SK-N-SH treated with all-trans-retinoic acid at 6 μM for 48 hours (cell line): Measurements from ENCODE around the gene KCNK5.

Experiments
- ATAC-seq: fragments of 200-7000 bp; cut with Tn5 transposase; 3 replicates; pipeline ENCODE4 v1.9.1; 2020; ENCODE audit warnings: mild to moderate bottlenecking, moderate library complexity
- ARNTL ChIP-seq: fragments of 450-650 bp; formaldehyde crosslinking; IDR thresholded peaks from 2 replicates; pipeline ENCODE4 v1.5.0; 2020; ENCODE audit warnings: low read depth, mild to moderate bottlenecking, moderate library complexity, borderline replicate concordance
- BACH2 ChIP-seq: fragments of 250-450 bp; sonication (Bioruptor Pico); IDR thresholded peaks from 2 replicates; pipeline ENCODE4 v1.9.0; 2021; ENCODE audit warnings: mild to moderate bottlenecking, borderline replicate concordance
- CSDC2 ChIP-seq: fragments of 250-450 bp; sonication (Bioruptor Pico); IDR thresholded peaks from 2 replicates; pipeline ENCODE4 v1.5.0; 2020; ENCODE audit warnings: mild to moderate bottlenecking, moderate library complexity
- ESRRG ChIP-seq: fragments of 250-450 bp; sonication (Bioruptor Pico); IDR thresholded peaks from 2 replicates; pipeline ENCODE4 v1.6.1; 2021; ENCODE audit warnings: mild to moderate bottlenecking
- GLIS3 ChIP-seq: fragments of 250-450 bp; sonication (Bioruptor Pico); IDR thresholded peaks from 2 replicates; pipeline ENCODE4 v1.5.0; 2020; ENCODE audit warnings: mild to moderate bottlenecking, moderate library complexity
- ISL1 ChIP-seq: fragments of 250-450 bp; sonication (Bioruptor Pico); IDR thresholded peaks from 2 replicates; pipeline ENCODE4 v2.1.2; 2022; ENCODE audit warnings: mild to moderate bottlenecking, moderate library complexity
- OSR1 ChIP-seq: fragments of 250-450 bp; sonication (Bioruptor Pico); IDR thresholded peaks from 2 replicates; pipeline ENCODE4 v1.8.0; 2022; ENCODE audit warnings: moderate library complexity, mild to moderate bottlenecking, inconsistent platforms
- RARB ChIP-seq: fragments of 250-450 bp; sonication (Bioruptor Pico); IDR thresholded peaks from 2 replicates; pipeline ENCODE4 v1.8.0; 2021; ENCODE audit warnings: mild to moderate bottlenecking, moderate library complexity
- SNAI2 ChIP-seq: fragments of 250-450 bp; sonication (Bioruptor Pico); IDR thresholded peaks from 2 replicates; pipeline ENCODE4 v1.5.0; 2020; ENCODE audit warnings: mild to moderate bottlenecking, moderate library complexity
- TCF4 ChIP-seq: fragments of 250-450 bp; sonication (Bioruptor Pico); IDR thresholded peaks from 2 replicates; pipeline ENCODE4 v1.8.0; 2021; ENCODE audit warnings: mild to moderate bottlenecking, moderate library complexity, borderline replicate concordance
- ZC3H10 ChIP-seq: fragments of 250-450 bp; sonication (Bioruptor Pico); IDR thresholded peaks from 2 replicates; pipeline ENCODE4 v1.5.1; 2021; ENCODE audit warnings: mild to moderate bottlenecking, moderate library complexity
- ZFP3 ChIP-seq: fragments of 250-450 bp; sonication (Bioruptor Pico); IDR thresholded peaks from 2 replicates; pipeline ENCODE4 v1.5.0; 2020; ENCODE audit warnings: mild to moderate bottlenecking, moderate library complexity
- ZFP30 ChIP-seq: fragments of 450-650 bp; formaldehyde crosslinking; IDR thresholded peaks from 2 replicates; pipeline ENCODE4 v1.5.0; 2022; ENCODE audit warnings: mild to moderate bottlenecking, moderate library complexity
- ZNF565 ChIP-seq: fragments of 450-650 bp; formaldehyde crosslinking; conservative IDR thresholded peaks from 2 replicates; pipeline ENCODE4 v1.5.0; 2020; ENCODE audit warnings: low read depth, mild to moderate bottlenecking, moderate library complexity
- ZNF70 ChIP-seq: fragments of 450-650 bp; formaldehyde crosslinking; IDR thresholded peaks from 2 replicates; pipeline ENCODE4 v1.5.0; 2020; ENCODE audit warnings: mild to moderate bottlenecking, moderate library complexity
- ZNF8 ChIP-seq: fragments of 450-650 bp; formaldehyde crosslinking; IDR thresholded peaks from 2 replicates; pipeline ENCODE4 v1.5.0; 2020; ENCODE audit warnings: mild to moderate bottlenecking, moderate library complexity
- TF ChIP-seq, protein P1 (sequence below): fragments of 250-450 bp; sonication (Bioruptor Pico); IDR thresholded peaks from 2 replicates; pipeline ENCODE4 v1.5.1; 2021; ENCODE audit warnings: mild to moderate bottlenecking, moderate library complexity
- TF ChIP-seq, protein P2 (sequence below): fragments of 250-450 bp; sonication (Bioruptor Pico); IDR thresholded peaks from 2 replicates; pipeline ENCODE4 v1.8.0; 2020; ENCODE audit warnings: mild to moderate bottlenecking, moderate library complexity, borderline replicate concordance
- TF ChIP-seq, protein P3 (sequence below): fragments of 250-450 bp; sonication (Bioruptor Pico); IDR thresholded peaks from 2 replicates; pipeline ENCODE4 v1.5.0; 2020; ENCODE audit warnings: mild to moderate bottlenecking, moderate library complexity
- TF ChIP-seq, protein P4 (sequence below): fragments of 250-450 bp; sonication (Bioruptor Pico); IDR thresholded peaks from 2 replicates; pipeline ENCODE4 v1.8.0; 2021; ENCODE audit warnings: low read depth, mild to moderate bottlenecking, moderate library complexity, borderline replicate concordance
- TF ChIP-seq, protein P5 (sequence below): fragments of 250-450 bp; sonication (Bioruptor Pico); IDR thresholded peaks from 2 replicates; pipeline ENCODE4 v1.5.1; 2020; ENCODE audit warnings: low read depth, mild to moderate bottlenecking, moderate library complexity

Gene KCNK5

DNA sequence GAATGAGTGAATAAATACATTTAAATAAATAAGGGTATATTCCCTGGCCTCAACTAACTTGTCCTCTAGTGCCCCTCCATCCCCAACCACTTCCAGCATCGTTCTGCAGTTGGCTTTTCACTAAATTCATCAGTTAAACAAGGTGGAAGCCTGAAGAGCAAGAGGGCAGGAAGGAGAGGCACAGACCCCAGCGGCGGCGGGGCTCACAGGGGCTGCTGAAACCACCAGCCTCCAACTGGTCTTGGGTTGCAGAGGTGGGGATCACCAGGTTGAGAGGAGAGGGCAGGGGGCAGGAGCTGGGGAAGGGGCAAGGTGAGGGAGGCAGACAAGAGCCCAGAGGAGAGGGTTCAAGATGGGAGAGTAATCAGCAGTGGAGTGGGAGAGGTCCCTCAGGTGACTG, 27.1 kb downstream of the KCNK5 start:
- TF ChIP-seq, protein P1, sequence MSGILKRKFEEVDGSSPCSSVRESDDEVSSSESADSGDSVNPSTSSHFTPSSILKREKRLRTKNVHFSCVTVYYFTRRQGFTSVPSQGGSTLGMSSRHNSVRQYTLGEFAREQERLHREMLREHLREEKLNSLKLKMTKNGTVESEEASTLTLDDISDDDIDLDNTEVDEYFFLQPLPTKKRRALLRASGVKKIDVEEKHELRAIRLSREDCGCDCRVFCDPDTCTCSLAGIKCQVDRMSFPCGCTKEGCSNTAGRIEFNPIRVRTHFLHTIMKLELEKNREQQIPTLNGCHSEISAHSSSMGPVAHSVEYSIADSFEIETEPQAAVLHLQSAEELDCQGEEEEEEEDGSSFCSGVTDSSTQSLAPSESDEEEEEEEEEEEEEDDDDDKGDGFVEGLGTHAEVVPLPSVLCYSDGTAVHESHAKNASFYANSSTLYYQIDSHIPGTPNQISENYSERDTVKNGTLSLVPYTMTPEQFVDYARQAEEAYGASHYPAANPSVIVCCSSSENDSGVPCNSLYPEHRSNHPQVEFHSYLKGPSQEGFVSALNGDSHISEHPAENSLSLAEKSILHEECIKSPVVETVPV (CRISPR knock-in tag) = no peak
- TF ChIP-seq, protein P2, sequence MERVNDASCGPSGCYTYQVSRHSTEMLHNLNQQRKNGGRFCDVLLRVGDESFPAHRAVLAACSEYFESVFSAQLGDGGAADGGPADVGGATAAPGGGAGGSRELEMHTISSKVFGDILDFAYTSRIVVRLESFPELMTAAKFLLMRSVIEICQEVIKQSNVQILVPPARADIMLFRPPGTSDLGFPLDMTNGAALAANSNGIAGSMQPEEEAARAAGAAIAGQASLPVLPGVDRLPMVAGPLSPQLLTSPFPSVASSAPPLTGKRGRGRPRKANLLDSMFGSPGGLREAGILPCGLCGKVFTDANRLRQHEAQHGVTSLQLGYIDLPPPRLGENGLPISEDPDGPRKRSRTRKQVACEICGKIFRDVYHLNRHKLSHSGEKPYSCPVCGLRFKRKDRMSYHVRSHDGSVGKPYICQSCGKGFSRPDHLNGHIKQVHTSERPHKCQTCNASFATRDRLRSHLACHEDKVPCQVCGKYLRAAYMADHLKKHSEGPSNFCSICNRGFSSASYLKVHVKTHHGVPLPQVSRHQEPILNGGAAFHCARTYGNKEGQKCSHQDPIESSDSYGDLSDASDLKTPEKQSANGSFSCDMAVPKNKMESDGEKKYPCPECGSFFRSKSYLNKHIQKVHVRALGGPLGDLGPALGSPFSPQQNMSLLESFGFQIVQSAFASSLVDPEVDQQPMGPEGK (CRISPR knock-in tag) = no peak
- TF ChIP-seq GLIS3 (CRISPR knock-in tag) (no peak), ZNF8 (CRISPR knock-in tag) (no peak), ZNF70 (no peak), TCF4 (CRISPR knock-in tag) (no peak), CSDC2 (CRISPR knock-in tag) (no peak), ISL1 (CRISPR knock-in tag) (no peak), OSR1 (CRISPR knock-in tag) (no peak)
- TF ChIP-seq, protein P3, sequence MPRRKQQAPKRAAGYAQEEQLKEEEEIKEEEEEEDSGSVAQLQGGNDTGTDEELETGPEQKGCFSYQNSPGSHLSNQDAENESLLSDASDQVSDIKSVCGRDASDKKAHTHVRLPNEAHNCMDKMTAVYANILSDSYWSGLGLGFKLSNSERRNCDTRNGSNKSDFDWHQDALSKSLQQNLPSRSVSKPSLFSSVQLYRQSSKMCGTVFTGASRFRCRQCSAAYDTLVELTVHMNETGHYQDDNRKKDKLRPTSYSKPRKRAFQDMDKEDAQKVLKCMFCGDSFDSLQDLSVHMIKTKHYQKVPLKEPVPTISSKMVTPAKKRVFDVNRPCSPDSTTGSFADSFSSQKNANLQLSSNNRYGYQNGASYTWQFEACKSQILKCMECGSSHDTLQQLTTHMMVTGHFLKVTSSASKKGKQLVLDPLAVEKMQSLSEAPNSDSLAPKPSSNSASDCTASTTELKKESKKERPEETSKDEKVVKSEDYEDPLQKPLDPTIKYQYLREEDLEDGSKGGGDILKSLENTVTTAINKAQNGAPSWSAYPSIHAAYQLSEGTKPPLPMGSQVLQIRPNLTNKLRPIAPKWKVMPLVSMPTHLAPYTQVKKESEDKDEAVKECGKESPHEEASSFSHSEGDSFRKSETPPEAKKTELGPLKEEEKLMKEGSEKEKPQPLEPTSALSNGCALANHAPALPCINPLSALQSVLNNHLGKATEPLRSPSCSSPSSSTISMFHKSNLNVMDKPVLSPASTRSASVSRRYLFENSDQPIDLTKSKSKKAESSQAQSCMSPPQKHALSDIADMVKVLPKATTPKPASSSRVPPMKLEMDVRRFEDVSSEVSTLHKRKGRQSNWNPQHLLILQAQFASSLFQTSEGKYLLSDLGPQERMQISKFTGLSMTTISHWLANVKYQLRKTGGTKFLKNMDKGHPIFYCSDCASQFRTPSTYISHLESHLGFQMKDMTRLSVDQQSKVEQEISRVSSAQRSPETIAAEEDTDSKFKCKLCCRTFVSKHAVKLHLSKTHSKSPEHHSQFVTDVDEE = no peak
- ATAC-seq = no peak

DNA sequence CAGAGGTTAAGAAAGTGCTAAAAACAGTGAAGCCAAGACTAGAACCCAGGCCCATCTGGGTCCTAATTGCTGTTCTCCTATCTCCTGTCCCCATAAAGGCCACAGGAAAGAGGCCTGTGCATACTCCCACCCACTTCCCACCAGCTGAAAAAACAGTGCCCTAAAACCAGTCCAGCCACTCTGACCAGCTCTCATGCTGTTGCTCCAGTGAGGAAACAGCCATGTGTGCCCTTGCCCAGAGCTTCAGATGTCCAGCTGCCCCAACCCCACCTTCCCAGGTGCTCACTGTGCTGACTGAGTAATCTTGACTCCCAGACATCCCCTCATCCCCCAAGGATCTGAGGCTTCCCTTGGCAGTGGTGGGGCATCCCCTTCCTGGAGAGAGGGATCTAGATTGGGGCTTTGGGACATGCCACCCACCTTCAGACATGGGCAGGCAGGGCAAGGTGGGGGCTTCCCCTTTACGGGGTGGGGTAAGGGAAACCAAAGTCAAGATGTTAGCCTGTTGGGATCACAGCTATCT, 28.7 kb downstream of the KCNK5 start:
- ATAC-seq = no peak
- TF ChIP-seq ZFP3 (CRISPR knock-in tag) = no peak
- no peak for TF ChIP-seq ZC3H10 (CRISPR knock-in tag)
- TF ChIP-seq SNAI2 (CRISPR knock-in tag) = no peak
- TF ChIP-seq, protein P4, sequence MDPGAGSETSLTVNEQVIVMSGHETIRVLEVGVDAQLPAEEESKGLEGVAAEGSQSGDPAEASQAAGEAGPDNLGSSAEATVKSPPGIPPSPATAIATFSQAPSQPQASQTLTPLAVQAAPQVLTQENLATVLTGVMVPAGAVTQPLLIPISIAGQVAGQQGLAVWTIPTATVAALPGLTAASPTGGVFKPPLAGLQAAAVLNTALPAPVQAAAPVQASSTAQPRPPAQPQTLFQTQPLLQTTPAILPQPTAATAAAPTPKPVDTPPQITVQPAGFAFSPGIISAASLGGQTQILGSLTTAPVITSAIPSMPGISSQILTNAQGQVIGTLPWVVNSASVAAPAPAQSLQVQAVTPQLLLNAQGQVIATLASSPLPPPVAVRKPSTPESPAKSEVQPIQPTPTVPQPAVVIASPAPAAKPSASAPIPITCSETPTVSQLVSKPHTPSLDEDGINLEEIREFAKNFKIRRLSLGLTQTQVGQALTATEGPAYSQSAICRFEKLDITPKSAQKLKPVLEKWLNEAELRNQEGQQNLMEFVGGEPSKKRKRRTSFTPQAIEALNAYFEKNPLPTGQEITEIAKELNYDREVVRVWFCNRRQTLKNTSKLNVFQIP (CRISPR knock-in tag) = no peak
- TF ChIP-seq, protein P5, sequence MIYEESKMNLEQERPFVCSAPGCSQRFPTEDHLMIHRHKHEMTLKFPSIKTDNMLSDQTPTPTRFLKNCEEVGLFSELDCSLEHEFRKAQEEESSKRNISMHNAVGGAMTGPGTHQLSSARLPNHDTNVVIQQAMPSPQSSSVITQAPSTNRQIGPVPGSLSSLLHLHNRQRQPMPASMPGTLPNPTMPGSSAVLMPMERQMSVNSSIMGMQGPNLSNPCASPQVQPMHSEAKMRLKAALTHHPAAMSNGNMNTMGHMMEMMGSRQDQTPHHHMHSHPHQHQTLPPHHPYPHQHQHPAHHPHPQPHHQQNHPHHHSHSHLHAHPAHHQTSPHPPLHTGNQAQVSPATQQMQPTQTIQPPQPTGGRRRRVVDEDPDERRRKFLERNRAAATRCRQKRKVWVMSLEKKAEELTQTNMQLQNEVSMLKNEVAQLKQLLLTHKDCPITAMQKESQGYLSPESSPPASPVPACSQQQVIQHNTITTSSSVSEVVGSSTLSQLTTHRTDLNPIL (CRISPR knock-in tag) = no peak
- no peak for TF ChIP-seq ZNF565
- no peak for TF ChIP-seq ZNF8 (CRISPR knock-in tag)
- TF ChIP-seq BACH2 = no peak
- no peak for TF ChIP-seq CSDC2 (CRISPR knock-in tag)
- TF ChIP-seq, protein P3 = no peak
- no peak for TF ChIP-seq OSR1 (CRISPR knock-in tag)
- TF ChIP-seq RARB (CRISPR knock-in tag) = no peak
- TF ChIP-seq, protein P1 (CRISPR knock-in tag) = no peak
- TF ChIP-seq GLIS3 (CRISPR knock-in tag) = no peak
- no peak for TF ChIP-seq ZNF70
- no peak for TF ChIP-seq TCF4 (CRISPR knock-in tag)
- TF ChIP-seq ARNTL (CRISPR knock-in tag) = no peak
- no peak for TF ChIP-seq ZFP30 (CRISPR knock-in tag)
- TF ChIP-seq, protein P2 (CRISPR knock-in tag) = no peak
- no peak for TF ChIP-seq ESRRG (CRISPR knock-in tag)
